ENCODE measurements around the gene PSMD12. TPM values are rescaled to one million over a fixed set of nuclear protein-coding genes. Genes with fewer than 3 reads are reported as not detected.
"Not testable (repeated sequence)": the region's sequence is repeated elsewhere in the genome, so short reads cannot be mapped to it uniquely, and the experiment has no call there.

Gene PSMD12
- total and polyA plus RNA-seq, 2 experiments from 2014 or later: 16.6 to 44.1 TPM

DNA sequence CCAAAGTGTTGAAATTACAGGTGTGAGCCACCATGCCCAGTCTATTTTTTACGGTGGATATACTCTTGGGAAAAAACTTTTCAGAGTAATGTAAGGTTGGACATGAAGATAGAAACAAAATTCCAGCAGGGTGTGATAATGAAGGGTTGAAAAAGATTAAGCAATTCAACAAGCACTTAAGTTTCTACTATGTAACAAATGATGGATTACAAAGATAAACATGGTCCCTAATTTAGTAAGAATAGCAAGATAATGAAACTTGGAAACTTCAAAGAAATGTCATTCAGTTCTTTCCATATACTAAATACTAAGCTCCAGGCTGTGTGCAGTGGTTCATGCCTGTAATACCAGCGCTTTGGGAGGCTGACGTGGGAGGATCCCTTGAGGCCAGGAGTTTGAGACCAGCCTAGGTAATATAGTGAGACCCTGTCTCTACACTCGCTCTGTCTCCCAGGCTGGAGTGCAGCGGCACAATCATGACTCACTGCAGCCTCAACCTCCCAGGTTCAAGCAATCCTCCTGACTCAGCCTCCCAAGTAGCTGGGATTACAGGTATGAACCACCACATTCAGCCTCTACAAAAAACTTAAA lies 31.0 kb downstream of the PSMD12 start:
- H3K9me3 ChIP-seq (ENCODE audit: low read depth): no peaks in the 10 kb centered on the region
- no peak for DNase-seq (ENCODE audit: low read depth in 1 of 2, low spot score in 1 of 2)
- H3K36me3 ChIP-seq: peaks cover 2% of the 10 kb centered on the region
- H3K27me3 ChIP-seq: no peaks in the 10 kb centered on the region
- no peak overlapping the region for H3K4me3 ChIP-seq
- TF ChIP-seq CTCF (IDR thresholded peaks at IDR 0.05; ENCODE audit: low read depth, low read length): no peak
- no peaks in the 10 kb centered on the region for H3K4me1 ChIP-seq (ENCODE audit: low read depth)
- no peak overlapping the region for H3K27ac ChIP-seq

DNA sequence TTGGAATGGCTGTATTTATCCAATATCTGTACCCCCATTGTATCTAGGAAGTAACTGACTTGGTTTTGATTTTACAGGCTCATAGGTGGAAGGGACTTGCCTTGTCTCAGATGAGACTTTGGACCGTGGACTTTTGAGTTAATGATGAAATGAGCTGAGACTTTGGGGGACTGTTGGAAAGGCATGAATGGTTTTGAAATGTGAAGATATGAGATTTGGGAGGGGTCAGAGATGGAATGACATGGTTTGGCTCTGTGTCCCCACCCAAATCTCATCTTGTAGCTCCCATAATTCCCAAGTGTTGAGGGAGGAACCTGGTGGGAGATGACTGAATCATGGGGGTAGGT lies 34.2 kb downstream of the PSMD12 start:
- not testable (repeated sequence) for H3K4me1 ChIP-seq (ENCODE audit: low read depth); H3K27me3 ChIP-seq; H3K4me3 ChIP-seq; DNase-seq (ENCODE audit: low read depth in 1 of 2, low spot score in 1 of 2); H3K36me3 ChIP-seq; H3K27ac ChIP-seq; H3K9me3 ChIP-seq (ENCODE audit: low read depth)

GRCh38 chr17:67331381-67332161 lies 34.8 kb downstream of the PSMD12 start:
- not testable (repeated sequence) for H3K4me3 ChIP-seq; H3K27me3 ChIP-seq; H3K27ac ChIP-seq; H3K36me3 ChIP-seq; H3K9me3 ChIP-seq (ENCODE audit: low read depth); DNase-seq (ENCODE audit: low read depth in 1 of 2, low spot score in 1 of 2); H3K4me1 ChIP-seq (ENCODE audit: low read depth)

- Histone ChIP-seq H3K27ac (no peak overlapping the region), H3K27me3 (no peaks in the 10 kb centered on the region), H3K4me3 (no peak overlapping the region), H3K4me1 (ENCODE audit: low read depth) (peaks cover 4% of the 10 kb centered on the region), H3K36me3 (no peaks in the 10 kb centered on the region), H3K9me3 (ENCODE audit: low read depth) (no peaks in the 10 kb centered on the region)
- DNase-seq (ENCODE audit: low read depth in 1 of 2, low spot score in 1 of 2): no peak
- no peak for TF ChIP-seq CTCF (IDR thresholded peaks at IDR 0.05; ENCODE audit: low read depth, low read length)
These were observed 38.4 kb downstream of the PSMD12 start for GRCh38 chr17:67328026-67328425.

DNA sequence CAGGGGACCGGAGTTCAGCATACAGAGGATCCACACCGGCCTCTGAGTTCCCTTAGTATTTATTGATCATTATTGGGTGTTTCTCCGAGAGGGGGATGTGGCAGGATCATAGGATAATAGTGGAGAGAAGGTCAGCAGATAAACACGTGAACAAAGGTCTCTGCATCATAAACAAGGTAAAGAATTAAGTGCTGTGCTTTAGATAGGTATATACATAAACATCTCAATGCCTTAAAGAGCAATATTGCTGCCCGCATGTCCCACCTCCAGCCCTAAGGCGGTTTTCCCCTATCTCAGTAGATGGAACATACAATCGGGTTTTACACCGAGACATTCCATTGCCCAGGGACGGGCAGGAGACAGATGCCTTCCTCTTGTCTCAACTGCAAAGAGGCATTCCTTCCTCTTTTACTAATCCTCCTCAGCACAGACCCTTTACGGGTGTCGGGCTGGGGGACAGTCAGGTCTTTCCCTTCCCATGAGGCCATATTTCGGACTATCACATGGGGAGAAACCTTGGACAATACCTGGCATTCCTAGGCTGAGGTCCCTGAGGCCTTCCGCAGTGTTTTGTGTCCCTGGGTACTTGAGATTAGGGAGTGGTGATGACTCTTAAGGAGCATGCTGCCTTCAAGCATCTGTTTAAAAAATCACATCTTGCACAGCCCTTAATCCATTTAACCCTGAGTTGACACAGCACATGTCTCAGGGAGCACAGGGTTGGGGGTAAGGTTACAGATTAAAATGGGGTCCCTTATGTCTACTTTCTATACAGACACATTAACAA lies 39.2 kb downstream of the PSMD12 start:
- not testable (repeated sequence) for H3K27me3 ChIP-seq; DNase-seq (ENCODE audit: low read depth in 1 of 2, low spot score in 1 of 2); H3K27ac ChIP-seq; H3K9me3 ChIP-seq (ENCODE audit: low read depth); H3K36me3 ChIP-seq; H3K4me1 ChIP-seq (ENCODE audit: low read depth); H3K4me3 ChIP-seq

- no peak overlapping the region for H3K4me3 ChIP-seq
- no peaks in the 10 kb centered on the region for H3K27me3 ChIP-seq
- no peaks in the 10 kb centered on the region for H3K36me3 ChIP-seq
- TF ChIP-seq CTCF (IDR thresholded peaks at IDR 0.05; ENCODE audit: low read depth, low read length): no peak
- no peak for DNase-seq (ENCODE audit: low read depth in 1 of 2, low spot score in 1 of 2)
- H3K27ac ChIP-seq: no peak overlapping the region
- H3K4me1 ChIP-seq (ENCODE audit: low read depth): peaks cover 4% of the 10 kb centered on the region
- no peaks in the 10 kb centered on the region for H3K9me3 ChIP-seq (ENCODE audit: low read depth)
These were observed 39.9 kb downstream of the PSMD12 start for GRCh38 chr17:67326440-67326839.

DNA sequence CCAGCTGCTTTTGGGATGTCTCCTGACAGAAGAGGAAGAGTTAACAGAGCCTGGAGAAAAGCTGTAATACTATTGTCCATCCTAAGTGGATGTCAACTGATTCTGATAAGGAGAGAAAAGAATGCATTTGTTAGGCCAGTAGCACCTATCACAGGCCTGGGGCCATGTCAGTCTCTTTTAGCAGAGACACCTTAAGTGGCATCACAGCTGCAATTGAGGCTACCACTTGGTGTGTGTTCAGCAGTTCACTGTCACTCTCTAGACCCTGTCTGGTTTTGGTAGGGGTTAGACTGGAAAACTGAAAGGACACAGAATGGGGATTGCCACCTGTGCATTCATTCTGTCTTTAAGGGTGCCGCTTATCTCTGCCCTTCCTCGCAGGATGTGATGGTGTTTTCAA lies 42.0 kb downstream of the PSMD12 start:
- Histone ChIP-seq H3K9me3 (ENCODE audit: low read depth) (no peaks in the 10 kb centered on the region), H3K4me1 (ENCODE audit: low read depth) (peaks cover 4% of the 10 kb centered on the region), H3K27me3 (no peaks in the 10 kb centered on the region), H3K4me3 (no peak overlapping the region), H3K27ac (no peak overlapping the region), H3K36me3 (no peaks in the 10 kb centered on the region)
- DNase-seq (ENCODE audit: low read depth in 1 of 2, low spot score in 1 of 2): no peak
- TF ChIP-seq CTCF (IDR thresholded peaks at IDR 0.05; ENCODE audit: low read depth, low read length): no peak

Data from cardiac muscle cell (in vitro differentiated cells and primary cell).